HL-60/S4 treated with phorbol 12-myristate 13-acetate at 8.2 ng/mL for 4 days and 3 days (cell line): ENCODE measurements around the gene PCED1B.
"Not testable (repeated sequence)": the region's sequence is repeated elsewhere in the genome, so short reads cannot be mapped to it uniquely, and the experiment has no call there.

ENCODE experiments used
- in situ Hi-C: fragments of 300-500 bp; cut with MboI; formaldehyde crosslinking; loops from 2 replicates; pipeline ENCODE4 v1.15.0; 2022; ENCODE audit warnings: low sequenced_read_pairs

PCED1B gene

DNA sequence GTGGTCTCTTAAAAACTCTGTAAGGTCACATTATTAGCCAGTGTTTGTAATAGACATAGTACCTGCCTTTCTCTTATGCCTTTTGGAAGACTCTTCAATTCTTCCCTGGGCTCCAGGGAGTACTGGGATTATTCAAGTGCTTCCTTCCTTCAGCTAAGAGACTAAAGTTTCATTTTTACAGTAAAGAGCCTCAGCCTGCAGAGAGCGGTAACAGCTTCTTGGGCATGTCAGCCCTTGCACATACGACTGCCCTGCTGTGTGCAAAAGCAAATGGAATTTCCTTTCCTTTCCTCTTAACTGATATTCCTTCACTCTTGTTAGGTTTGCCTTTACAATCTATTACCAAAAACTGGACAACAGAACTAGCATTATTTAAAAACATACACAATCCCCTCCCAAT, 33.3 kb downstream of the PCED1B start:
- in situ Hi-C loops, result no loop called here

- in situ Hi-C loops, result no loop called here
Observed at GRCh38 chr12:47114481-47114892, 35.1 kb downstream of the PCED1B start.

DNA sequence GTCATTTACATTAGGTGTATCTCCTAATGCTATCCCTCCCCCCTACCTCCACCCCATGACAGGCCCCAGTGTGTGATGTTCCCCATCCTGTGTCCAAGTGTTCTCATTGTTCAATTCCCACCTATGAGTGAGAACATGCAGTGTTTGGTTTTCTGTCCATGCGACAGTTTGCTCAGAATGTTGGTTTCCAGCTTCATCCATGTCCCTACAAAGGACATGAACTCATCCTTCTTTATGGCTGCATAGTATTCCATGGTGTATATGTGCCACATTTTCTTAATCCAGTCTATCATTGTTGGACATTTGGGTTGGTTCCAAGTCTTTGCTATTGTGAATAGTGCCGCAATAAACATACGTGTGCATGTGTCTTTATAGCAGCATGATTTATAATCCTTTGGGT, 37.9 kb downstream of the PCED1B start:
- in situ Hi-C loops, result not testable (repeated sequence)

GRCh38 chr12:47120736-47121135, 41.3 kb downstream of the PCED1B start:
- in situ Hi-C loops, result no loop called here

GRCh38 chr12:47121146-47121545, 41.7 kb downstream of the PCED1B start:
- in situ Hi-C loops, result no loop called here

- in situ Hi-C loops, result no loop called here
Observed at GRCh38 chr12:47122602-47123001, 43.2 kb downstream of the PCED1B start.

DNA sequence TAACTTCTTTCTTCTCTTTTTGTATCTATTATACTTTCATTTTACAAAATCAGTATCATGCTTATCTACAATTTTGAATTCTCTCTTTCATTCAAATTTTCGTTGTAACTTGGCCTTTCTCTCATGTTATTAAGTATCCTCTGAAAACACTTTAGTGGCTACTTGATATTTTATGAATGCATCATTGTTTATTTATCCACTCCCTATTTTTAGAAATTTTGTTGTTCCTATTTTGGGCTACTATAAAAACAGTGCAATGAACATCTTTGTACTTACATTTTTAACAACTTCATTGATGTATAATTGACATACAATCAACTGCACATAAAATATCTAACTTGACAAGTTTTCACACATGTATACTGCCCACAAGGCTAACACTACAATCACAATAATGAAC, 44.3 kb downstream of the PCED1B start:
- in situ Hi-C loops, result no loop called here

DNA sequence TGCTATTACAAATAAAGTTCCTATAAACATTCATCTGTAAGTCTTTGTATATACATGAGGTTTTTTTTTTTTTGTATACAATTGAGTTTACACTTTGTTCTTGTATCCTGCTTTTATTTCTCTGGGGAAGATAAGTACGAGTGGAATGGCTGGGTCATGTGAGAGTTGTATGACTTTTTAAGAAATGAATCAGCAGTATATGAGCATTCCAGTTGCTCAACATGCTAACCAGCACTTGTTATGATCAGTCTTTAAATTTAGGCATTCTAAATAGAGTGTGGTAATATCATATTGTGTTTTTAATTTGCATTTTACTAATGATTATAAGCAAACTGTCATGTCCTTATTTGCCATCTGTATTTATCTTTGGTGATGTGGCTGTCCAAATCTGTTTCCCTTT, 45.0 kb downstream of the PCED1B start:
- in situ Hi-C loops, result no loop called here

GRCh38 chr12:47126246-47126645, 46.8 kb downstream of the PCED1B start:
- in situ Hi-C loops, result no loop called here

DNA sequence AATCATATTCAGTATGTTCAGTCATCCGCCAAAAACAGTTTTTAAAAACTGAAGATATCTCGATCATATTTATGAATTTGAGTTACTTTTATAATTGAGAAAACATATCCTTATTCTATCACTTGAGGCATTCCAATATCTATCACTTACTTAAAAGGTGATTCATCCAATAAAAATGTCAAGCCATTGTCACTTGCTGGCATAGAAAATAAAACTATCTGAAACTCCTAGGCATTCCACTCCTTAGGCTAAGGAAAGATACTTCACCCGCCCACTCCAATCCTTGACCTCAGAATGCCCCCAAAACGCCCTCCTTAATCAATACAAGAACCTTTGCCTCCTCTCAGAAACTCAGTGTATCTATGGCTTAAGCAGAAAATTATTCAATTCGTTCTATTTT, 51.6 kb downstream of the PCED1B start:
- in situ Hi-C loops, result no loop called here

DNA sequence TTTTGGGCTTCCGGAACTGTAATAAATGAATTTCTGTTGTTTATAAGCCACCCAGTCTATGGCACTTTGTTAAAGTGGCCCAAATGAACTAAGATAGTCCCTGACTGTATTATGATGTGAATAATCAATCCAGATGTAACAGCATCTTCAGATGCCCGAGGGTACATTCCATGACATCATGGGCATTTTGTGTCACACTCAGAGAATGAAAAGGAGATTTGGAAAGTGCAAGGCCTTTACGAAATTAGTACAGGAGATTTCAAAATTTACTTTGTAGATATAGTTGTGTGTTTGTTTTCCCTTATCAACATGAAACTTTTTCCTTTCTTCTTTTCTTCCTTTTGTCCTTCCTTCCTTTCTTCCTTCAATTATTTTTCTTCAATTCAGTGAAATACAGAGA, 54.6 kb downstream of the PCED1B start:
- in situ Hi-C loops, result no loop called here

DNA sequence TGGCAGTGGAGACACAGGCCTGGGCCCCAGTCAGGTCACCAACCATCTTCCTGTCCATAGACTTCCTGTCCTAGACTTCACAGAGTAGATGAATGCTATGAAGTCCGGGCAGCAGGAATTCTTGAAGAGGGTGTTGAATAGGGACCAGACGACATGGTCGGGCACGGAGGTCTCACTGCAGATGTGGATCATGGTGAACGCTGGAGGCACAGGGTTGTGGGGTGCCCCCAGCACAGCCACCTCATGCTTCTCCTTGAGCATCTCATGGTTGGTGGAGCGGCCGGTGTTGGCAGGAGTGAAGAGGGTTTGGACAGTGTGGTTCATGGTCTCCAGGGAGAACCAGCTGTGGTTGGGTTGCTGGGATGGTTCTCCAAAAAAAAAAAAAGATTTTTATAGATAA, 56.2 kb downstream of the PCED1B start:
- in situ Hi-C loops, result no loop called here

DNA sequence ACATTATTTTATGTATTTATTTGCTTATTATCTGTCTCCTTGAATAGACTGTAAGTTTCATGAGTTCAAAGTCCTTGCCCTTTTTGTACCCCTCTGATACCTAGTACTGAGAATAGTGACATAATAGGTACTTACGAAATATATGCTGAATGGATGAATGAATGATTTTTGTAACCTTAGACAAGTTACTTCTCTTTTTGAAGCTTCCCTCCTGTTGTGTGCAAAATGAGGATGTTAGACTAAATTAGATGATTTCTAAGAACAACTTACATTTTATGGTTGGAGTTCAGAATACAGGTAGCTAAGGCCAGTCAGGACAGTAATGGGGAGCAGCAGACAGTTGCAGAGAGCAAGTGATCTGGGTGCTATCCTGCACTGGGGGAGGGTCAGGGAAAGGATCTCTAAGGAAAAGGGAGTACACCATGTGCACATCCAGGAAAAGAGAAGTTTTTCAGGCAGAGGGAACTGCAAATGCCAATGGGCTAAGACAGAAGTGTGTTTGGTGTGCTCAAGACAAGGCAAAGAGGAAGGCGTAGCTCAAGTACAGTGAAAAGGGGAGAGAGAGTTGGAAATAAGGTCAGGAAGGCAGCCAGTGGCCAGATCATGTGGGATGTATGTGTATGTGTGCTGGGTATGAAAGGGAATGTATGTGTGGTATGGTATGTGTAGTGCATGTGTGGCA, 59.7 kb downstream of the PCED1B start:
- in situ Hi-C loops, result no loop called here

GRCh38 chr12:47141459-47141858, 62.0 kb downstream of the PCED1B start:
- in situ Hi-C loops, result no loop called here

DNA sequence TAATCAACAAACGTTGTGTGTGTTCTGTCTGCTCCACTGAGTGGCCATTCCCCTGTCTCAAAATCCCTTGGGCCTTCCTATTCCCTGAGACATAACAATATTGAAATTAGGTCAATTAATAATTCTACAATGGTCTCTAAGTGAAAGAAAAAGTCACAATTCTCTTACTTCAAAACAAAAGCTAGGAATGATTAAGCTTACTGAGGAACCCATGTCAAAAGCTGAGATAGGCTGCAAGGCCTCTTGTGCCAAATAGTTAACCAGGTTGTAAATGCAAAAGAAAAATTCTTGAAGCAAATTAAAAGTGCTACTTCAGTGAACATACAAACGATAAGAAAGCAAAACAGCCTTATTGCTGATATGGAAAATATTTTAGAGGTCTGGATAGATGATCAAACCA, 65.3 kb downstream of the PCED1B start:
- in situ Hi-C loops, result no loop called here

DNA sequence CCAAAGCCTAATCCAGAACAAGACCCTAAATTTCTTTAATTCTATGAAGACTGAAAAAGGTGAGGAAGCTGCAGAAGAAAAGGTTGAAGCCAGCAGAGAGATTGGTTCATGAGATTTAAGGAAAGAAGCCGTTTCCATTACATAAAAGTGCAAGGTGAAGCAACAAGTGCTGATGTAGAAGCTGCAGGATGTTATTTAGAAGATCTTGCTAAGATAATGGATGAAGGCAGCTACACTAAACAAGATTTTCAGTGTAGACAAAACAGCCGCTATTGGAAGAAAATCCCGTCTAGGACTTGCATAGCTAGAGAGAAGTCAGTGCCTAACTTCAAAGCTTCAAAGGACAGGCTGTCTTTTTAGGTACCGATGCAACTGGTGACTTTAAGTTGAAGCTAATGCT, 65.8 kb downstream of the PCED1B start:
- in situ Hi-C loops, result no loop called here

DNA sequence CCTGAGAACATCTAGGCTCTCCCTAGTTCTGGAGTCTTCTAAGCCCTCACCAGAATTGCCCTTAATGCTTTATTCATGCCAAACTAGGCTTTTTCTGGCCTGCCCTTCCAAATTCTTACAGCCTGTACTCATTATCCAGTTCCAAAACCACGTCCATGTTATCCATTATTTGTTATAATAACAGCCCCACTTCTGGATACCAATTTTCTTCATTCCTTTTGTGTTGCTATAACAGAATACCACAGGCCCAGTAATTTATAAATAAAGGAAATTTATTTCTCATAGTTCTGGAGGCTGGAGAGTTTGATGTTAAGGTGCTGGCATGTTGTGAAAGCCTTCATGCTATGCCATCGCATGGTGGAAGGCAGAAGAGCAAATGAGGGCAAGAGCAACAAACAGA, 68.3 kb downstream of the PCED1B start:
- in situ Hi-C loops, result no loop called here

DNA sequence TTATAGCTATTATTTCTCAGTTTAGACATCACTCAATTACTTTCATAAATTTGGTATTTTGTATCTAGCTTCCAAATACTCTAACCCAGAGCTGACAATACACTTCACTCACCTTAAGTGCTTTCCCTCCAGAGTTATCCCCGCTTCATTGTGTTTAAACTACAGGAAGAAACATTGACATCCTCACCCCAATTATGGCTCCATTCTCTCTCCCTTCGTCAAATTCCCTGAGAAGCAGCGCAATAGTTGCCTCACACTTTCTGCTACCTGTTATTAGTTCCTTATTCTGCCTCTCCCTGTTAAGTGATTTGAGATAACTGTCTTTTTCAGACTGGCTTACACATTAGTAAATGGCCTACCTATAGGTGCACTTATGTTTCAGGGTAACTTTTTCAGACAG, 69.7 kb downstream of the PCED1B start:
- in situ Hi-C loops, result no loop called here

GRCh38 chr12:47152095-47152494, 72.7 kb downstream of the PCED1B start:
- in situ Hi-C loops, result no loop called here

DNA sequence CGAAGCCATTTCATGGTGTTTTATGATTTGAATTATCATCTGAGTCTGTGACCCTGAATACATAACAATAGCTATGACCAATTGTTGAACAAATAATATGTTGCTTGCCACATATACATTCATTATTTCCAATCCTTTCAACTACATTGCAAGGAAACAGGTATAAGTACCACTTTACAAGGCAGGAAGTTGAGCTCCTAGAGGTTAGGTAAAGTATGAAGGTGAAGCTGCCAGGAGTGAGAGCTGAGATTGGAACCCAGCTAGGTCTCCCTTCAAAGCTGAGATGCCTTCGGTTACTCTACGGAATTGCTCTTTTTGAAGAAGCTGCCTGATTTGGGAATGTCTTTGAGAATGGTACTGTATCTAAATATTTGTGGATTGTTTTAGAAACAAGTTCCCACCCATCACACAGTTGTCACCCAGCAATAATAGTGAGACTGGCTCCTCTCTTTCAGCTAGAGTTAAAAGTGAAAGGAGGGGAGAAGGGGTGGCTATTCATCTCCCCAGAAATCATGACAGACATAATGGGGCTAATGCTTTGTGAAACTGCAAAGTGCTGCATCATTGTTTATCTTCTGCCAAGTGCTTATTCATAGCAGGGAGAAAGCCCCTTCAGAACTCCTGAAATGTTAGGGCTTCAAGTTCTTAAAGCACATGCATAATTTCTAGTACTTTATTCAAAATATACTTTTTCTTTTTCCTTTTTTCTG, 76.2 kb downstream of the PCED1B start:
- in situ Hi-C loops, result no loop called here

GRCh38 chr12:47156167-47156736, 76.8 kb downstream of the PCED1B start:
- in situ Hi-C loops, result no loop called here

DNA sequence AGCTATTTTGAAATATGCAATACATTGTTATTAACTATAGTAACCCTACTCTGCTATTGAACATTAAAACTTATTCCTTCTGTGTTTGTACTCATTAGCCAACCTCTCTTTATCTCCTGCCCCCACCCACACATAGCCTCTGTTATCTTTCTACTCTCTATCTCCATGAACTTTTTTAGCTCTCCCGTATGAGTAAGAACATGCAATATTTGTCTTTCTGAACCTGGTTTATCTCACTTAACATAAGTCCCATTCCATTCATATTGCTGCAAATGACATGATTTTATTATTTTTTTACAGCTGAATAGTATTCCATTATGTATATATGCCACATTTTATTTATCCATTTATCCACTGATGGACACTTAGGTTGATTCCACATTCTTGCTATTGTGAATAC, 79.4 kb downstream of the PCED1B start:
- in situ Hi-C loops, result no loop called here
